Activated CD8-positive, alpha-beta T cell treated with anti-CD3 and anti-CD28 coated beads for 36 hours (primary cell): ENCODE results near the gene SHLD1. TPM values are rescaled to one million over a fixed set of nuclear protein-coding genes. Genes with fewer than 3 reads are reported as not detected.

ENCODE experiments used
- ATAC-seq: fragments of 200-7000 bp; cut with Tn5 transposase; one replicate; pipeline ENCODE4 v1.10.0; 2021; ENCODE audit warnings: mild to moderate bottlenecking, moderate library complexity
- CTCF ChIA-PET: fragments of 350-600 bp; sonication (Branson Sonifier 250); formaldehyde crosslinking; loops from one replicate; lab custom pipeline; 2021; ENCODE audit warnings: antibody characterized with exemption; lab: Charles Lee
- POLR2A ChIA-PET: fragments of 350-600 bp; sonication (Branson Sonifier 250); formaldehyde crosslinking; loops from one replicate; lab custom pipeline; 2021; ENCODE audit warnings: antibody characterized with exemption; lab: Charles Lee
- DNase-seq: peaks from one replicate; pipeline ENCODE4 v3.0.0-alpha.2; 2020
- H3K27ac Mint-ChIP-seq: one replicate; pipeline ENCODE4 v1.8.0; 2021; ENCODE audit warnings: mild to moderate bottlenecking, mixed read lengths
- H3K27me3 Mint-ChIP-seq: one replicate; pipeline ENCODE4 v1.8.0; 2021; ENCODE audit warnings: mixed read lengths
- H3K36me3 Mint-ChIP-seq: one replicate; pipeline ENCODE4 v1.8.0; 2021; ENCODE audit warnings: low read depth, mixed read lengths
- H3K4me1 Mint-ChIP-seq: one replicate; pipeline ENCODE4 v1.8.0; 2021; ENCODE audit warnings: low read depth, mixed read lengths
- H3K4me3 Mint-ChIP-seq: one replicate; pipeline ENCODE4 v1.8.0; 2021; ENCODE audit warnings: mild to moderate bottlenecking, moderate library complexity, mixed read lengths
- H3K9me3 Mint-ChIP-seq: one replicate; pipeline ENCODE4 v1.8.0; 2021; ENCODE audit warnings: mixed read lengths
- intact Hi-C: fragments of 100-400 bp; cut with micrococcal nuclease; formaldehyde crosslinking; loops from one replicate; pipeline ENCODE4 v1.10.0; 2022
- total RNA-seq, 2 experiments: library from RNA; stranded (reverse); gene quantifications; one replicate each; pipeline ENCODE4 v1.2.3, GENCODE V29; 2021
- TF ChIP-seq, protein P1 (sequence below): fragments of 200-600 bp; IDR thresholded peaks from one replicate; pipeline ENCODE4 v1.8.0; 2022; ENCODE audit warnings: antibody characterized with exemption, mild to moderate bottlenecking

Gene SHLD1
- total RNA-seq, 2 experiments from 2014 or later = 6.5 to 6.9 TPM

DNA sequence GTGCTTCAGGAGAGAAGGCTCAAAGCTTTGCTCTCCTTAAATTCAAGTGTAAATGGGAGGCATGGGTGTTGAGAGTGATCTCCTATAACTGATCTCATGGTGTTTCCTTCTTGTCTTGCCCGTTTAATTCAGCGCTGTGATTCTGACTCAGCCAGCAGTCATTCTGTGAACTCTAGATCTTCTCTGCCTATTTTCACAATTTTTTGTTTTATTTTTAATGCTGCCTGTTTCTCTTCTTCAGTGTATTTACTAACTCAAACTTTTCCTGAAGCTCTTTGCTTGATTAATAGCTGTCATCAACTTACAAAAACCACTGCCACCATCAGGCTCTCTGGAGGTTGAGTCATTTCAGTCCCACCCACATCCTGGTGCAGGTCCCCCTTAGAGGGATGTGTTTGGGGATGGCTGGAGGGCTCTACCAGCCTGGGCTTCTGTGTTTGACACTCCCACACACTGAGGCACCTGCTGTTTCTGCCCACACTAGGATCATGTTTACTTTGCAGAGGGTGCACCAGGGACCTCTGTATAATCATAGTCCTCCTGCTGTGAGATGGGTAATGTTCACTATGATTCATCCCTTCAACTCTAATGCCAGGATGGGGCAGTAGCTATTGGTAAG, 94.0 kb downstream of the SHLD1 start:
- POLR2A ChIA-PET = interaction anchor here (0.6 to 1.0 kb wide), 3 partner anchors 9 to 199 kb away, joined by 3 to 4 read pairs (median 3); no protein-coding TSS in a partner anchor

DNA sequence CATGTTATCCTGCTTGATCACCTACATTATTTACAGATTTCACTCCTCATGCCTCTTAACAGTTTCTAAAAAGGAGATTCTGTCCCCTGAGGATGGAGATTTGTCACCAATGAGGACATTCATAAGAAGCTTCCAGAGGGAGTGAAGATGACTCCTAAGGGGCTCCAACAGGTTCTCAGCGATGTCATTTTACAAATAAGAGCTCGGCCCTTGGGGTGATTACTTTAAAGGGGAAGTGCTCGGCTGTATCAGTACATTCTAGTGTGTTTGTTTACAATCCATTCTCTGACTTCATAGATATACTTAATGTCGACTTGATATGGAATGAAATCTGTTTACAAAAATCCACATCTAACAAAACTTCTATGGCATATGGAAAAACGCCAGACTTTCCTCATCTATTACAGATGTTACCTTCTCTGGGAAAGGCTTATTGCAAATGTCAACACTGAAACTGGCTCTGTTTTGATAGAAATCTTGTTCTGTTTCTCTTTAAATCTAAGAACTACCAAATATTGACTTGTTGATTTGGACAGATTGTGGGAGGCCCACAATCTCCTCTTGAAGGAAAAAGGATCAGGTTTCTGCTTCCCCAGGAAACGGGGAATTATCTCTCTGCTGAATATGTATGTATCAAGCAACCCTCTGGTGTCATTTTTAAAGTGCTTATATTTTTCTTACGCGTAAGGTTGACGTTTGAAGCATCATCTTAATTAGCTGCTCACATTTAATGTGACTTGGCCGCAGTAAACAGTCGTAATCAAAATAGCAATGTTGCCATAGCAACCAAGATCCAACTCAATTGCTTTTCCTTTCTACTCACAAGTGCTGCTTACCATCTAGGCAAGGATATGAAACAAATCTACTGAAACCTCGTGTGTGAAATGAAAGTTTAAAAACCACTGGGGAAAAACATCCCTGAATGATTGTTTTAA, 95.7 kb downstream of the SHLD1 start:
- CTCF ChIA-PET = interaction anchor here (0.9 kb wide), 1 partner anchor 316 kb away, joined by 3 read pairs; no protein-coding TSS in a partner anchor
- no peaks in the 10 kb centered on the region for H3K27me3 Mint-ChIP-seq
- TF ChIP-seq, protein P1, sequence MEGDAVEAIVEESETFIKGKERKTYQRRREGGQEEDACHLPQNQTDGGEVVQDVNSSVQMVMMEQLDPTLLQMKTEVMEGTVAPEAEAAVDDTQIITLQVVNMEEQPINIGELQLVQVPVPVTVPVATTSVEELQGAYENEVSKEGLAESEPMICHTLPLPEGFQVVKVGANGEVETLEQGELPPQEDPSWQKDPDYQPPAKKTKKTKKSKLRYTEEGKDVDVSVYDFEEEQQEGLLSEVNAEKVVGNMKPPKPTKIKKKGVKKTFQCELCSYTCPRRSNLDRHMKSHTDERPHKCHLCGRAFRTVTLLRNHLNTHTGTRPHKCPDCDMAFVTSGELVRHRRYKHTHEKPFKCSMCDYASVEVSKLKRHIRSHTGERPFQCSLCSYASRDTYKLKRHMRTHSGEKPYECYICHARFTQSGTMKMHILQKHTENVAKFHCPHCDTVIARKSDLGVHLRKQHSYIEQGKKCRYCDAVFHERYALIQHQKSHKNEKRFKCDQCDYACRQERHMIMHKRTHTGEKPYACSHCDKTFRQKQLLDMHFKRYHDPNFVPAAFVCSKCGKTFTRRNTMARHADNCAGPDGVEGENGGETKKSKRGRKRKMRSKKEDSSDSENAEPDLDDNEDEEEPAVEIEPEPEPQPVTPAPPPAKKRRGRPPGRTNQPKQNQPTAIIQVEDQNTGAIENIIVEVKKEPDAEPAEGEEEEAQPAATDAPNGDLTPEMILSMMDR = no peak
- H3K27ac Mint-ChIP-seq = no peak overlapping the region
- H3K36me3 Mint-ChIP-seq = peaks cover 3% of the 10 kb centered on the region
- peaks cover 48% of the 10 kb centered on the region for H3K4me1 Mint-ChIP-seq
- intact Hi-C loops = no loop called here
- H3K4me3 Mint-ChIP-seq = no peak overlapping the region
- H3K9me3 Mint-ChIP-seq = no peaks in the 10 kb centered on the region
- POLR2A ChIA-PET = interaction anchor here (1.4 kb wide), 1 partner anchor 141 kb away, joined by 3 read pairs; no protein-coding TSS in a partner anchor
- DNase-seq = no peak
- no peak for ATAC-seq

More for the DNA sequence above, 94.0 kb downstream of the SHLD1 start:
- Mint-ChIP-seq H3K27me3 (no peaks in the 10 kb centered on the region), H3K36me3 (no peaks in the 10 kb centered on the region), H3K4me3 (no peak overlapping the region), H3K4me1 (peaks cover 46% of the 10 kb centered on the region), H3K27ac (peak overlapping the region; percentile 62), H3K9me3 (no peaks in the 10 kb centered on the region)
- TF ChIP-seq, protein P1 = no peak
- DNase-seq (peak; percentile 92), ATAC-seq (peak; percentile 98)
- CTCF ChIA-PET = interaction anchor here (1.2 to 1.3 kb wide), 2 partner anchors 63 to 314 kb away, joined by 3 to 4 read pairs; no protein-coding TSS in a partner anchor
- intact Hi-C loops = loop anchor here (5.0 kb wide), 1 partner anchor 103 kb away; no protein-coding TSS in a partner anchor

DNA sequence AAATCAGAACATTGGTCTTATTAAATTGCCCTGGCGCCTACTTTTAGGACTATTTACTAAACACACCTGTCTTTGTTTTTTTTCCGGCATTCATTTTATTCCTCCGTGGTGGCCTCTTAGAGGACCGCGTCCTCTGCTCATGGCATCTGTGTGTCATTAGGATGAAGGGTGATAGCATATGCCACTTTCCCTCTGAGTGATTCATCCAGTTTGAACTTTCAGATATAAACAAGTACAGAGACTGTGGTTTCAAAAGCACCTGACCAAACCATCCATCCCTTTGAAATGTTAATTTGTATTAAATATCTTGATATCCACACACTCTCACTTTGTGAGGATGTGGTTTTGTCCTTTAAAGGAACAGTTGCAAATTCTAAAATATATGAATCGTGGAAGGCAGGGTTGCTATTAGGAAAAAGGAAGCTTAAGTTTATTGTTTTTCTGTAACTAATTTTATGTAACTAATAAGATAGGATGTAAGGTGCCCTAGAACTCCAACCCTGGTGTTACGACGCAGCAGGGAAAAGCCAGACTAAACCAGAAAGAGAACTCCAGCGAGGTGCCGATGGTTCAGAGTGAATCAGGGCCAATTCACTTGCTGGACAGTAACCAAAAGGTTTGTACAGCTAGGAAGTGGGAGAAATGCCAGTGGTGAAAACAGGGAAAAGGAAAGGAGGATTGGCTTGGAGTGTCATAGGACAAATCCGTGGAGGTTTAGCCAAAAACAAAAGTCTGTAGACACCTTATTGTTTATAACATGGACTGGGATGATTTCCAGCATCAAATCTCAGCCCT, 98.7 kb downstream of the SHLD1 start:
- intact Hi-C loops = no loop called here
- no peak overlapping the region for H3K4me3 Mint-ChIP-seq
- ChIA-PET CTCF (no interaction called here), POLR2A (no interaction called here)
- no peak overlapping the region for H3K27ac Mint-ChIP-seq
- peaks cover 29% of the 10 kb centered on the region for H3K4me1 Mint-ChIP-seq
- H3K9me3 Mint-ChIP-seq = no peaks in the 10 kb centered on the region
- TF ChIP-seq, protein P1 = no peak
- DNase-seq (peak; percentile 21), ATAC-seq (no peak)
- peaks cover 4% of the 10 kb centered on the region for H3K36me3 Mint-ChIP-seq
- no peaks in the 10 kb centered on the region for H3K27me3 Mint-ChIP-seq

DNA sequence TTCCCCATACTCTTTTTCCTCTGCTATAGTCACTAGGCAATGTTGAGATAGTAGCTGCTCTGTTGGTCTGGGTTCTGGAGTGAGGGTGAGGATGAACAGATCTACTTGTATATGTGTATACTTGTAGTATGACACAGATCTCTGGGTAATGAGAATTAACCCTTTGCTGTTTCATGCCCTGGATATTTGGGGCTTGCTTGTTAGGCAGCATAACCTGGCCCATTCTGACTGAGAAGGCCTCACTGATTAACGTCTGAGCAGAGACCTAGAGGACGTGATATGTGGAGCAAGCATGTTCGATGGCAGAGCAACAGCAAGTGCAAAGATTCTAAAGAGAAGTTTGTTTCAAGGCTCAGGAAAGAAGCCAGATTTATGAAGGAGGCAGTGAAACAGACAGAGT, 105.7 kb downstream of the SHLD1 start:
- H3K4me1 Mint-ChIP-seq = no peaks in the 10 kb centered on the region

More for the DNA sequence above, 105.7 kb downstream of the SHLD1 start:
- ChIA-PET CTCF (no interaction called here), POLR2A (no interaction called here)
- Mint-ChIP-seq H3K27me3 (no peaks in the 10 kb centered on the region), H3K4me3 (no peak overlapping the region), H3K27ac (no peak overlapping the region), H3K9me3 (no peaks in the 10 kb centered on the region), H3K36me3 (peaks cover 1% of the 10 kb centered on the region)
- TF ChIP-seq, protein P1 = no peak
- ATAC-seq = no peak
- no peak for DNase-seq
- intact Hi-C loops = no loop called here
